T-helper 2 cell treated with Interferon-gamma antibody and Interleukin-4, amounts not matched to agents 5 μg/mL and 100 μg/mL, for 36 hours (primary cell): Measurements from ENCODE around the gene LRP8.

Experiments used
- DNase-seq: peaks from one replicate; pipeline ENCODE4 v3.0.0; 2021; ENCODE audit warnings: low spot score
- H3K27ac Mint-ChIP-seq: one replicate; pipeline ENCODE4 v1.8.0; 2021; ENCODE audit warnings: mild to moderate bottlenecking, mixed read lengths
- H3K27me3 Mint-ChIP-seq: one replicate; pipeline ENCODE4 v1.8.0; 2021; ENCODE audit warnings: low read depth, mixed read lengths
- H3K36me3 Mint-ChIP-seq: one replicate; pipeline ENCODE4 v1.8.0; 2021; ENCODE audit warnings: low read depth, mixed read lengths
- H3K4me1 Mint-ChIP-seq: one replicate; pipeline ENCODE4 v1.8.0; 2021; ENCODE audit warnings: low read depth, mixed read lengths
- H3K4me3 Mint-ChIP-seq: one replicate; pipeline ENCODE4 v1.8.0; 2022; ENCODE audit warnings: mild to moderate bottlenecking, moderate library complexity, mixed read lengths
- H3K9me3 Mint-ChIP-seq: one replicate; pipeline ENCODE4 v1.8.0; 2021; ENCODE audit warnings: mixed read lengths

LRP8 gene

GRCh38 chr1:53328009-53328461 lies at the start of gene LRP8:
Gene LRP8, minus strand, starts transcription at chr1:53328070. Its CDS starts 158 bp downstream, at chr1:53327912.
- peak within 1 kb of the TSS; percentile 99 for H3K4me3 Mint-ChIP-seq
- H3K27ac Mint-ChIP-seq, result peak within 1 kb of the TSS; percentile 98
- H3K27me3 Mint-ChIP-seq, result no peaks in the 10 kb centered on the region
- H3K4me1 Mint-ChIP-seq, result peaks cover 18% of the 10 kb centered on the region
- H3K36me3 Mint-ChIP-seq, result peaks cover 24% of the 10 kb centered on the region
- DNase-seq, result peak; percentile 80
- H3K9me3 Mint-ChIP-seq, result no peaks in the 10 kb centered on the region

GRCh38 chr1:53377438-53377841 lies 49.6 kb upstream of the LRP8 start:
- Mint-ChIP-seq H3K27ac (no peak overlapping the region), H3K36me3 (no peaks in the 10 kb centered on the region), H3K27me3 (peaks cover 18% of the 10 kb centered on the region), H3K4me3 (no peak overlapping the region), H3K4me1 (no peaks in the 10 kb centered on the region), H3K9me3 (no peaks in the 10 kb centered on the region)
- no peak for DNase-seq

GRCh38 chr1:53376742-53377437 lies 49.0 kb upstream of the LRP8 start:
- no peak overlapping the region for H3K27ac Mint-ChIP-seq
- H3K27me3 Mint-ChIP-seq, result peaks cover 14% of the 10 kb centered on the region
- no peak for DNase-seq
- no peak overlapping the region for H3K4me3 Mint-ChIP-seq
- no peaks in the 10 kb centered on the region for H3K9me3 Mint-ChIP-seq
- no peaks in the 10 kb centered on the region for H3K36me3 Mint-ChIP-seq
- H3K4me1 Mint-ChIP-seq, result no peaks in the 10 kb centered on the region

- DNase-seq, result no peak
- Mint-ChIP-seq H3K27ac (no peak overlapping the region), H3K4me1 (no peaks in the 10 kb centered on the region), H3K27me3 (peaks cover 6% of the 10 kb centered on the region), H3K4me3 (no peak overlapping the region), H3K36me3 (no peaks in the 10 kb centered on the region), H3K9me3 (no peaks in the 10 kb centered on the region)
These were observed 48.2 kb upstream of the LRP8 start for GRCh38 chr1:53376041-53376461.

GRCh38 chr1:53375440-53375839 lies 47.6 kb upstream of the LRP8 start:
- DNase-seq, result no peak
- H3K27me3 Mint-ChIP-seq, result peaks cover 4% of the 10 kb centered on the region
- no peak overlapping the region for H3K4me3 Mint-ChIP-seq
- H3K9me3 Mint-ChIP-seq, result no peaks in the 10 kb centered on the region
- no peaks in the 10 kb centered on the region for H3K36me3 Mint-ChIP-seq
- no peaks in the 10 kb centered on the region for H3K4me1 Mint-ChIP-seq
- H3K27ac Mint-ChIP-seq, result no peak overlapping the region

GRCh38 chr1:53373246-53373645 lies 45.4 kb upstream of the LRP8 start:
- H3K27ac Mint-ChIP-seq, result no peak overlapping the region
- H3K36me3 Mint-ChIP-seq, result no peaks in the 10 kb centered on the region
- no peak overlapping the region for H3K4me3 Mint-ChIP-seq
- H3K4me1 Mint-ChIP-seq, result peaks cover 7% of the 10 kb centered on the region
- H3K27me3 Mint-ChIP-seq, result no peaks in the 10 kb centered on the region
- no peaks in the 10 kb centered on the region for H3K9me3 Mint-ChIP-seq
- no peak for DNase-seq

GRCh38 chr1:53372501-53372951 lies 44.7 kb upstream of the LRP8 start:
- H3K27ac Mint-ChIP-seq, result no peak overlapping the region
- H3K4me3 Mint-ChIP-seq, result no peak overlapping the region
- H3K9me3 Mint-ChIP-seq, result no peaks in the 10 kb centered on the region
- no peaks in the 10 kb centered on the region for H3K27me3 Mint-ChIP-seq
- H3K4me1 Mint-ChIP-seq, result peaks cover 14% of the 10 kb centered on the region
- DNase-seq, result no peak
- H3K36me3 Mint-ChIP-seq, result no peaks in the 10 kb centered on the region

- H3K9me3 Mint-ChIP-seq, result no peaks in the 10 kb centered on the region
- H3K4me1 Mint-ChIP-seq, result peaks cover 17% of the 10 kb centered on the region
- H3K27ac Mint-ChIP-seq, result no peak overlapping the region
- DNase-seq, result no peak
- H3K36me3 Mint-ChIP-seq, result no peaks in the 10 kb centered on the region
- no peaks in the 10 kb centered on the region for H3K27me3 Mint-ChIP-seq
- no peak overlapping the region for H3K4me3 Mint-ChIP-seq
These were observed 44.0 kb upstream of the LRP8 start for GRCh38 chr1:53371851-53372250.

GRCh38 chr1:53371121-53371666 lies 43.3 kb upstream of the LRP8 start:
- Mint-ChIP-seq H3K36me3 (no peaks in the 10 kb centered on the region), H3K27me3 (no peaks in the 10 kb centered on the region), H3K27ac (no peak overlapping the region), H3K9me3 (no peaks in the 10 kb centered on the region), H3K4me3 (no peak overlapping the region), H3K4me1 (peaks cover 17% of the 10 kb centered on the region)
- no peak for DNase-seq

- H3K4me1 Mint-ChIP-seq, result peaks cover 17% of the 10 kb centered on the region
- H3K4me3 Mint-ChIP-seq, result no peak overlapping the region
- H3K9me3 Mint-ChIP-seq, result no peaks in the 10 kb centered on the region
- H3K27ac Mint-ChIP-seq, result no peak overlapping the region
- DNase-seq, result no peak
- H3K36me3 Mint-ChIP-seq, result no peaks in the 10 kb centered on the region
- H3K27me3 Mint-ChIP-seq, result no peaks in the 10 kb centered on the region
These were observed 42.6 kb upstream of the LRP8 start for GRCh38 chr1:53370369-53370961.

- no peak overlapping the region for H3K27ac Mint-ChIP-seq
- H3K4me3 Mint-ChIP-seq, result no peak overlapping the region
- H3K36me3 Mint-ChIP-seq, result no peaks in the 10 kb centered on the region
- H3K9me3 Mint-ChIP-seq, result no peaks in the 10 kb centered on the region
- DNase-seq, result no peak
- H3K4me1 Mint-ChIP-seq, result peaks cover 17% of the 10 kb centered on the region
- no peaks in the 10 kb centered on the region for H3K27me3 Mint-ChIP-seq
These were observed 41.9 kb upstream of the LRP8 start for GRCh38 chr1:53369761-53370160.

GRCh38 chr1:53369034-53369750 lies 41.3 kb upstream of the LRP8 start:
- Mint-ChIP-seq H3K27me3 (peaks cover 3% of the 10 kb centered on the region), H3K4me3 (no peak overlapping the region), H3K4me1 (peaks cover 17% of the 10 kb centered on the region), H3K9me3 (no peaks in the 10 kb centered on the region), H3K36me3 (no peaks in the 10 kb centered on the region), H3K27ac (no peak overlapping the region)
- DNase-seq, result no peak

GRCh38 chr1:53368314-53369033 lies 40.6 kb upstream of the LRP8 start:
- Mint-ChIP-seq H3K9me3 (no peaks in the 10 kb centered on the region), H3K4me3 (peak overlapping the region; percentile 79), H3K27ac (peak overlapping the region; percentile 82), H3K27me3 (peaks cover 6% of the 10 kb centered on the region), H3K36me3 (no peaks in the 10 kb centered on the region), H3K4me1 (peaks cover 17% of the 10 kb centered on the region)
- DNase-seq, result no peak
